Measurements from ENCODE around the gene USP25. TPM values are rescaled to one million over a fixed set of nuclear protein-coding genes. Genes with fewer than 3 reads are reported as not detected.

USP25 gene
- total and polyA plus RNA-seq, 2 of the 8 experiments (the other 6 are each of a cell fraction or from before 2014, with no cell fraction given), result 11.2 to 48.1 TPM

GRCh38 chr21:15788847-15789523 is 59.2 kb downstream of the USP25 start:
- H2AK5ac ChIP-seq (ENCODE audit: low read depth, low read length), result no peak overlapping the region
- H3K79me2 ChIP-seq (ENCODE audit: control insufficient read depth in 1 of 2, insufficient read depth in 2 of 2, low read length in 2 of 2), result peaks cover 0 to 22% of the 10 kb centered on the region in 2 experiments; a peak in 2 of 4 replicates
- H3K56ac ChIP-seq (replicated peaks; ENCODE audit: insufficient read length, low read depth, low read length), result no peak overlapping the region
- no peak overlapping the region for H2BK120ac ChIP-seq (replicated peaks; ENCODE audit: low read depth, low read length)
- FAIRE-seq (no peak), DNase-seq (ENCODE audit: low read depth in 1 of 2, low spot score in 2 of 2) (no peak)
- H2AFZ ChIP-seq (ENCODE audit: low read length), result no peak overlapping the region
- no peak overlapping the region for H2BK5ac ChIP-seq (ENCODE audit: low read depth, low read length)
- no peak overlapping the region for H4K5ac ChIP-seq (ENCODE audit: insufficient read length, low read depth, low read length)
- WGBS, 2 experiments (ENCODE audit: extremely low coverage in 1 of 2, insufficient coverage in 1 of 2, insufficient read length in 1 of 2, insufficient replicate concordance in 2 of 2, low coverage in 1 of 2, low lambda C conversion rate in 2 of 2, missing lambda C conversion rate in 1 of 2), result 92% methylated on average over 4 of the region's 4 CpGs; no CpG with 5 or more reads in 1 of the 2 experiments
- no peak overlapping the region for H3K14ac ChIP-seq (ENCODE audit: insufficient read length)
- H4K8ac ChIP-seq (ENCODE audit: extremely low read depth, insufficient read depth, low read length), result no peak overlapping the region
- H3K23me2 ChIP-seq (ENCODE audit: low read depth, low read length), result no peaks in the 10 kb centered on the region
- no peak overlapping the region for H2BK12ac ChIP-seq (ENCODE audit: low read depth, low read length)
- H3K79me1 ChIP-seq (ENCODE audit: low read depth, low read length), result no peaks in the 10 kb centered on the region; the same call in 1 of the 2 replicates
- ChIA-PET CTCF (ENCODE audit: partially characterized antibody) (no interaction called here), POLR2A (ENCODE audit: partially characterized antibody) (no interaction called here)
- no peak overlapping the region for H3K27ac ChIP-seq (ENCODE audit: low read depth, low read length)
- H2BK15ac ChIP-seq (ENCODE audit: low read length), result no peak overlapping the region
- H3K4me2 ChIP-seq (ENCODE audit: insufficient read depth in 1 of 2, low read depth in 2 of 2, low read length in 2 of 2), result no peak overlapping the region
- H3K4me1 ChIP-seq (replicated peaks in 1 of 4; ENCODE audit: control insufficient read depth in 3 of 4, insufficient read depth in 4 of 4, low read length in 3 of 4), result no peaks in the 10 kb centered on the region
- H3K9ac ChIP-seq (replicated peaks in 1 of 4; ENCODE audit: extremely low read depth in 1 of 4, low read depth in 3 of 4, low read length in 3 of 4), result no peak overlapping the region
- no peak overlapping the region for H3K4ac ChIP-seq (replicated peaks; ENCODE audit: insufficient read length, low read depth, low read length)
- no peaks in the 10 kb centered on the region for H3K9me3 ChIP-seq (ENCODE audit: insufficient read depth in 2 of 2, low read depth in 1 of 2, low read length in 1 of 2)
- H2BK20ac ChIP-seq (ENCODE audit: low read length), result no peak overlapping the region
- H4K91ac ChIP-seq (replicated peaks; ENCODE audit: insufficient read length, low read length), result no peak overlapping the region
- H3K4me3 ChIP-seq (ENCODE audit: extremely low read depth in 1 of 4, insufficient read depth in 2 of 4, low read depth in 3 of 4, low read length in 4 of 4), result no peak overlapping the region
- no peak overlapping the region for H3K18ac ChIP-seq (ENCODE audit: extremely low read depth, low read length)
- no peaks in the 10 kb centered on the region for H3K27me3 ChIP-seq (replicated peaks in 1 of 4; ENCODE audit: control insufficient read depth in 3 of 4, extremely low read depth in 1 of 4, insufficient read depth in 3 of 4, low read length in 3 of 4)
- H3K36me3 ChIP-seq (ENCODE audit: control insufficient read depth in 2 of 4, insufficient read depth in 4 of 4, low read length in 3 of 4), result peaks cover 0 to 4% (median 0%) of the 10 kb centered on the region in 4 experiments; a peak in 1 of 8 replicates
- no peak overlapping the region for H3K23ac ChIP-seq (ENCODE audit: insufficient read length)
- H4K20me1 ChIP-seq (replicated peaks in 1 of 2; ENCODE audit: control insufficient read depth in 1 of 2, insufficient read depth in 2 of 2, low read length in 2 of 2), result peaks cover 0 to 2% of the 10 kb centered on the region in 2 experiments
- no peak for TF ChIP-seq SP2 (IDR thresholded peaks at IDR 0.05; ENCODE audit: low read length)
- no peak for TF ChIP-seq MAX (IDR thresholded peaks at IDR 0.05)
- TF ChIP-seq MAFK (IDR thresholded peaks at IDR 0.05; ENCODE audit: low read depth, low read length), result no peak
- no peak for TF ChIP-seq GABPA (IDR thresholded peaks at IDR 0.05; ENCODE audit: borderline replicate concordance, insufficient read depth, low read length)
- TF ChIP-seq TAF7 (optimal IDR thresholded peaks at IDR 0.05; ENCODE audit: borderline replicate concordance, low read depth, low read length), result no peak
- TF ChIP-seq CHD1 (IDR thresholded peaks at IDR 0.05; ENCODE audit: low read depth, low read length), result no peak

Measured in H1 (cell line).